LNCaP clone FGC (cell line): ENCODE measurements around the gene PERM1.
"Not testable (repeated sequence)": the region's sequence is repeated elsewhere in the genome, so short reads cannot be mapped to it uniquely, and the experiment has no call there.

Experiments
- DNase-seq: peaks from one replicate; pipeline ENCODE4 v3.0.0-alpha.2; 2011; ENCODE audit warnings: low read depth
- H3K4me3 ChIP-seq: 2 replicates; pipeline ENCODE4 v1.5.1; 2011; ENCODE audit warnings: mild to moderate bottlenecking, low read depth, low read length, control low read depth
- CTCF ChIP-seq: IDR thresholded peaks from 2 replicates; pipeline ENCODE4 v1.5.1; 2012; ENCODE audit warnings: mild to moderate bottlenecking; ENCODE audit not compliant: control insufficient read depth, insufficient read depth; ENCODE audit errors: extremely low read depth

PERM1 gene

DNA sequence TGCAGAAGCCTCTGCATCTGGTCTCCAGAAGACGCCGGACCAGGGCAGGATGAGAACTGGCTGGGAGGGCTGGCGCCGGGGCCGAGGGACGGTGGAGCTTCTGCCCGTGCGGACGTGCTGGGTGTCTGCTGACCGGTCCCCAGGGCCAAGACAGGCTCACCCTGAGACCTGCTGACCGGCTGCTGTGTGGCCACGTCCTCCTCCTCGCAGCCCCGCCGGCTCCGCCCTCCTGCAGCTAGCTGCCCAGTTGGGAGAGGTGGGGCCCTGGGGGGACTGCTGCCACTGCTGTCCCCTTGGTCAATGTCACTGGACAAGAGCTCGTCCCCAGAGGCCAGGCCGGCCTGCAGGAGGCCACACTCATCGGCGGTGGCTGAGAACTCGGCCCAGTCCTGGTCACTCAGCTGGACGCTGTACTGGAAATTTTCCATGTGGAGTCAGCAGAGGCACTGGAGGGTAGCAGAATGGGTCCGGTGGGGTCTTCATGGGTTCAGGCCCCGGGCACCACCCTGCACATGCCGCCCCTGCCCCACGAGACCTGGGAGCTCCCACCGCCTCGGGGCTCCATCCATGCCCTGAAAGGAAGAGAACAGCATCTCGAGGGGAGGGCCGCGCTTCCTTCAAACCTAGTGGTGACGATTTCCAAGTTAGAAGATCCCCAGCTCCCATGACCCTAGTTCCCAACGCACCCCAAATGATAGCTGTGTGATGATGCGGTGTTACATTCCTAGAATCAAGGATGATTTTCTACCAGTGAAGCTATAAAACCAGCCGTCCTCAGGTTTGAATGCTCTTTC, 1.1 kb downstream of the PERM1 start:
- DNase-seq, result no peak
- TF ChIP-seq CTCF, result no peak

GRCh38 chr1:980137-980571, 1.7 kb downstream of the PERM1 start:
- no peak overlapping the region for H3K4me3 ChIP-seq
- no peak for TF ChIP-seq CTCF

More for the DNA sequence above, 1.1 kb downstream of the PERM1 start:
- no peak overlapping the region for H3K4me3 ChIP-seq

DNA sequence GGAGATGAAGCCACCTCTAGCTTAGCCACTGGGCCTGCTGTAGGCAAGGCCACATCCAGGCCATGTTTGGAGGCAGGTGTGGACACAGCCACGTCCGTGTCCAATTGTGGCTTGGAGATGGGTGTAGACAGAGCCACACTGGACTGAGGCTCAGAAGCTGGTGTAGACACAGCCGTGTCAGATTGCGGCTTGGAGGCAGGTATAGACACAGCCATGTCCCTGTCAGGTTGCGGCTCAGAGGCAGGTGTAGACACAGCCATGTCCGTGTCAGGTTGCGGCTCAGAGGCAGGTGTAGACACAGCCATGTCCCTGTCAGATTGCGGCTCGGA, 2.2 kb downstream of the PERM1 start:
- no peak for DNase-seq
- H3K4me3 ChIP-seq, result no peak overlapping the region
- no peak for TF ChIP-seq CTCF

More at GRCh38 chr1:980137-980571, 1.7 kb downstream of the PERM1 start:
- no peak for DNase-seq

DNA sequence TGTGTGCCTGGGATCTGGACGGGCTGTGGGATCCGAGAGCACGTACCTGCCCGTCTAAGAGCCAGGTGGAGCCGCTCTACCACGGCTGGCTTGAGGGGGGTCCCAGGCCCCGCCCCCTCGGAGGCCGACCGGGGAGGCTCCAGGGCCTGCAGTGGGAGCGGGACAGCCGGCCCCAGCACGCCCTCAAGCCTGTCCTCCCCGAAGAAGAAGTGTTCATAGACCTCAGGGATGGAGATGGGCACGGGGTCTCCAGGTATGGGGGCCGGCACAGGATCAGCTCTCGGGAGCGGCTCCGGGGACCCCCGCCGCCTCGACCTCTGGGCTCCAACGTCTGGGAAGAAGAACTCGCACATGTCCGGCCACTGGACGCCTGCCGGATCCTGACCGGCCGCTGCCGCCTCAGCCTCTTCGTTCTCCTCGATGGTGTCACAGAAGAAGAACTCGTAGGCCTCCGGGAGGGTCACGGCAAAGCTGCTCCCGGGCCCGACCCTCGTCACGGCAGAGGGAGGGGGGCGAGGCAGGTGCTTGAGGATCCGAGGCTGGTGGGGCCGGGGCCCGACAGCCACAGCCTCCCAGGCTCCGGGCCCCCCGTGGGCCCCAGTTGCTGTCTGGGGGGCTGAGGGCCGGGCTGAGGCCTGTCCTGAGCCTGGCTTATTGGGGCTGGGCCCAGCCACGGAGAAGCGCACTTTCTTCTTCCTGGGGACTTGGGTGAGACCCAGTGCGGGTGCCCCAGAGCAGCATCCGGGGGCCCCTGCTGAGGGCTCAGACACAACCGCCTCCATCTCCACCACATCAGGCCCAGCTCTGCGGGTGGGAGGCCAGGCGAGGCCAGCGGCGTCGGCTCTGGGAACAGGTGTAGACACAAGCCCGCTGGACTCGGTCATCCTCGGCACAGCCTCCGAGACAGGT, 2.8 kb downstream of the PERM1 start:
- no peak for DNase-seq
- no peak for TF ChIP-seq CTCF

GRCh38 chr1:978069-978834, 3.6 kb downstream of the PERM1 start:
- DNase-seq, result no peak
- no peak for TF ChIP-seq CTCF
- H3K4me3 ChIP-seq, result no peak overlapping the region

More for the DNA sequence above, 2.8 kb downstream of the PERM1 start:
- no peak overlapping the region for H3K4me3 ChIP-seq

- not testable (repeated sequence) for DNase-seq, H3K4me3 ChIP-seq
These were observed 5.1 kb downstream of the PERM1 start for GRCh38 chr1:976791-977190.
